ENCODE measurements around the gene ERCC1.

DNA sequence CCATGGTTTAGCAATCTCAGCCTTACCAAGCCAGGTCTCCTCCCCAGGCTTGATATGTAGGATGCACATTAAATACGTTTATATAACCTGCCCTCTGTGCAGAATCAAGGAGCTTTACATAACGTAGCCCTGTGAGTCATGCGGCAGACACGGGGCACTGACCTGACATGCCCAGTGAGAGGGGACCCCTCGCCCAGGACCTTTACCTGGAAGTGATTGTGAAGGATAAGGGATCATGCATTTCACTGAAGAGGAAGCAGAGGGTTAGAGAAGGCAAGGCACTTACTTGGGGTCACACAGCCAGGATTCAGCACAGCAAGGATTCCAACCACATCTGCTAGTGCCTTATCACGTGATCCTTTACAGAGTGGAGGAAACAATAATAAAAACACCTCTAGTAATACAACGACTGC, 25.2 kb upstream of the ERCC1 start:
- TF ChIP-seq POLR2A (IDR thresholded peaks at IDR 0.05; ENCODE audit: borderline replicate concordance, extremely low read depth, insufficient read depth, insufficient read length) (no peak), POLR2AphosphoS5 (IDR thresholded peaks at IDR 0.05; ENCODE audit: low read depth, low read length) (no peak), EZH2 (IDR thresholded peaks at IDR 0.05) (no peak)
- TF ChIP-seq, protein P1, sequence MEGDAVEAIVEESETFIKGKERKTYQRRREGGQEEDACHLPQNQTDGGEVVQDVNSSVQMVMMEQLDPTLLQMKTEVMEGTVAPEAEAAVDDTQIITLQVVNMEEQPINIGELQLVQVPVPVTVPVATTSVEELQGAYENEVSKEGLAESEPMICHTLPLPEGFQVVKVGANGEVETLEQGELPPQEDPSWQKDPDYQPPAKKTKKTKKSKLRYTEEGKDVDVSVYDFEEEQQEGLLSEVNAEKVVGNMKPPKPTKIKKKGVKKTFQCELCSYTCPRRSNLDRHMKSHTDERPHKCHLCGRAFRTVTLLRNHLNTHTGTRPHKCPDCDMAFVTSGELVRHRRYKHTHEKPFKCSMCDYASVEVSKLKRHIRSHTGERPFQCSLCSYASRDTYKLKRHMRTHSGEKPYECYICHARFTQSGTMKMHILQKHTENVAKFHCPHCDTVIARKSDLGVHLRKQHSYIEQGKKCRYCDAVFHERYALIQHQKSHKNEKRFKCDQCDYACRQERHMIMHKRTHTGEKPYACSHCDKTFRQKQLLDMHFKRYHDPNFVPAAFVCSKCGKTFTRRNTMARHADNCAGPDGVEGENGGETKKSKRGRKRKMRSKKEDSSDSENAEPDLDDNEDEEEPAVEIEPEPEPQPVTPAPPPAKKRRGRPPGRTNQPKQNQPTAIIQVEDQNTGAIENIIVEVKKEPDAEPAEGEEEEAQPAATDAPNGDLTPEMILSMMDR (IDR thresholded peaks at IDR 0.05 in 2 of 3, conservative IDR thresholded peaks at IDR 0.05 in 1 of 3; ENCODE audit: borderline replicate concordance in 1 of 3, insufficient read depth in 1 of 3, low read depth in 2 of 3, low read length in 2 of 3): no peak
- TF ChIP-seq, protein P2, sequence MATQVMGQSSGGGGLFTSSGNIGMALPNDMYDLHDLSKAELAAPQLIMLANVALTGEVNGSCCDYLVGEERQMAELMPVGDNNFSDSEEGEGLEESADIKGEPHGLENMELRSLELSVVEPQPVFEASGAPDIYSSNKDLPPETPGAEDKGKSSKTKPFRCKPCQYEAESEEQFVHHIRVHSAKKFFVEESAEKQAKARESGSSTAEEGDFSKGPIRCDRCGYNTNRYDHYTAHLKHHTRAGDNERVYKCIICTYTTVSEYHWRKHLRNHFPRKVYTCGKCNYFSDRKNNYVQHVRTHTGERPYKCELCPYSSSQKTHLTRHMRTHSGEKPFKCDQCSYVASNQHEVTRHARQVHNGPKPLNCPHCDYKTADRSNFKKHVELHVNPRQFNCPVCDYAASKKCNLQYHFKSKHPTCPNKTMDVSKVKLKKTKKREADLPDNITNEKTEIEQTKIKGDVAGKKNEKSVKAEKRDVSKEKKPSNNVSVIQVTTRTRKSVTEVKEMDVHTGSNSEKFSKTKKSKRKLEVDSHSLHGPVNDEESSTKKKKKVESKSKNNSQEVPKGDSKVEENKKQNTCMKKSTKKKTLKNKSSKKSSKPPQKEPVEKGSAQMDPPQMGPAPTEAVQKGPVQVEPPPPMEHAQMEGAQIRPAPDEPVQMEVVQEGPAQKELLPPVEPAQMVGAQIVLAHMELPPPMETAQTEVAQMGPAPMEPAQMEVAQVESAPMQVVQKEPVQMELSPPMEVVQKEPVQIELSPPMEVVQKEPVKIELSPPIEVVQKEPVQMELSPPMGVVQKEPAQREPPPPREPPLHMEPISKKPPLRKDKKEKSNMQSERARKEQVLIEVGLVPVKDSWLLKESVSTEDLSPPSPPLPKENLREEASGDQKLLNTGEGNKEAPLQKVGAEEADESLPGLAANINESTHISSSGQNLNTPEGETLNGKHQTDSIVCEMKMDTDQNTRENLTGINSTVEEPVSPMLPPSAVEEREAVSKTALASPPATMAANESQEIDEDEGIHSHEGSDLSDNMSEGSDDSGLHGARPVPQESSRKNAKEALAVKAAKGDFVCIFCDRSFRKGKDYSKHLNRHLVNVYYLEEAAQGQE (IDR thresholded peaks at IDR 0.05; ENCODE audit: low read depth): no peak
